PFSK-1 (cell line): ENCODE measurements around the gene ETV1.

ENCODE experiments used
- FOXP2 ChIP-seq: optimal IDR thresholded peaks from 2 replicates; pipeline ENCODE3; 2011; ENCODE audit warnings: borderline replicate concordance, control low read depth, inconsistent platforms; ENCODE audit not compliant: insufficient read depth; ENCODE audit errors: extremely low read length, extremely low read depth
- POLR2AphosphoS5 ChIP-seq: IDR thresholded peaks from 2 replicates; pipeline ENCODE4 v1.6.1; 2012; ENCODE audit warnings: low read depth, mild to moderate bottlenecking, control low read depth, low read length, moderate library complexity
- SIN3A ChIP-seq: IDR thresholded peaks from 2 replicates; pipeline ENCODE4 v1.6.1; 2012; ENCODE audit warnings: mild to moderate bottlenecking, low read length, moderate library complexity, borderline replicate concordance; ENCODE audit not compliant: insufficient read depth
- TAF1 ChIP-seq: IDR thresholded peaks from 2 replicates; pipeline ENCODE4 v1.6.1; 2012; ENCODE audit warnings: low read length, control low read depth, borderline replicate concordance; ENCODE audit not compliant: insufficient read depth
- TF ChIP-seq, protein P1 (sequence below), 2 experiments: IDR thresholded peaks; 2 replicates each; pipeline versions ENCODE4 v1.6.1 to v1.8.0; 2011 to 2012; ENCODE audit warnings: low read depth in 2 of 2, low read length in 2 of 2, control low read depth in 1 of 2, inconsistent platforms in 1 of 2, mild to moderate bottlenecking in 1 of 2, moderate library complexity in 1 of 2; ENCODE audit not compliant: insufficient read depth in 1 of 2

Gene ETV1

DNA sequence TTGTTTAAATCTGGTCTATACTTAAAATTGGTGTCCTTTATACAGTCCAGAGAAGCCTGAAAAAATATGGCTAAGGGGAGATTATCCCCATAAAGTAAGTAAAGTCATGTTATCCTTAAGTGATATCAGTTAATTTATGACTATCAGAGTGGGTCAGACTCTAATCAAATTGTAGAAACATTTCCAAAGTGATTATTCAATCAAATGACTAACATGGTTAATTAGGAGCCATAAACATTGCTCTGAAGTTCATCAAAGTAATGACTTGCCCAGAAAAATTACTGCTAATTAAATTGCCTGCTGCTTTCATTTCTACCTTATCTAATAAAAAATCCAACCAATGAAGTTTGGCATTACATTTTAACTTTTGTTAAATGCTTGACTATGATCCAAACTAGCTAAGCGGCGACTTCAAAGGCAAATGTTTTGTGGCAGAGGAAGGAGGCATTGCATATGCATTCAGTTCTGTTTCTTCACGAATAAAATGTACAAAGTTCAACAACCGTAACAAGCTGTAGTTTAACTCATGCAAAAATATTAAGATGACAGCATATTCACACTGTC, 76.7 kb downstream of the ETV1 start:
- TF ChIP-seq POLR2AphosphoS5 (0 out of 2 replicates have a peak, but pooled peaks have one; percentile 13), FOXP2 (no peak)

DNA sequence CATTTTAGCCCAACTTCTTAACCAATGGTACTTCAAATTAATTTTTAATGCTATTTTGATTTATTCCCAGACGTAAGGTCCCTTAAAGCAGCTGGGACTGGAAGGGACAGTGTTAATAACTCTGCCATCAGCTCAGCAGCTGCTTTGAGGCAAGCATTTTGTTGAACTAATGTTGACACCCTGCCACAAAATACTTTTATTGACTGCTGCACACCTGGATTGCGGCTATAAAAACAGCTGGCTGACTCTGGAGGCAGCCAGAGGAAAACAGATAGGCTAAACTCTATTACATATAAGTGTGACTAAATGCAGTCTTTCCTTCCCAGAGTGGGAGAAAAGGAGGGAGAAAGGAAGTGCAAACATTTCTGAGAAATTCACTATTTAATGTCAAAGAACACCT, 77.6 kb downstream of the ETV1 start:
- TF ChIP-seq TAF1 (no peak), POLR2AphosphoS5 (0 out of 2 replicates have a peak, but pooled peaks have one; percentile 10), SIN3A (no peak)

DNA sequence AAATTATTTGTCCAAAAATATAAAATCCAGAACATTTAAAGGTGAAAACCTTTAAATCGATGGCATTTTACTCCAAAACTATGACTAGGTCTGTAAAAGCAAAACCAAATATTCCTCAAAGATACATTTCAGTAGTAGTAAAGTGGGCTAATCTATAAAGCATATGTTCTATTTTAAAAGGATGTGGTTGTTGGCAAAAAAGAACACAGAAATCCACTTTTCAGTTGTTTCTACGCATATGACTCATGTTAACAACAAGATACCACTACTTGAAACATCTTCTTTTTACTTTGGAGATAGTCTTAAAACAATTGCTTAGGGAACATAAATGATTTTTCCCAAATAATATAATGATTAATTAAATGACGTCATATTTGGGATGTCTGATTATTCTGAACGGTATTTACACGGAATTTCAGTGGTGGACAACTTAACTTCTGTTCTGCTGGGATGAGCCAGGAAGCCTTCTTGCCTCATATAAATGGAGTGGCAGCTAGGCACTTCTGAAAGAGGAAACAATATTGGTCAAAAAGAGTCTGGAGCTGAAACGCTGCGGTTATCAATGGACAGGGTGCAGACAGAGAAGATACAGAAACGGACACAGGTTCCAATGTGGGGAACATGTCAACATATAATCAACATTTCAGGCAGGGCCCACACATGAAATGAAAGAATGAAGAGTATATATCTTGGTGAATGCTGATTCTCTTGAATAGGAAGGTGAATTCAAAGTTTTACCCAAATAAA, 78.5 kb downstream of the ETV1 start:
- TF ChIP-seq FOXP2: no peak
- TF ChIP-seq SIN3A: no peak
- TF ChIP-seq POLR2AphosphoS5: no peak
- TF ChIP-seq, protein P1, sequence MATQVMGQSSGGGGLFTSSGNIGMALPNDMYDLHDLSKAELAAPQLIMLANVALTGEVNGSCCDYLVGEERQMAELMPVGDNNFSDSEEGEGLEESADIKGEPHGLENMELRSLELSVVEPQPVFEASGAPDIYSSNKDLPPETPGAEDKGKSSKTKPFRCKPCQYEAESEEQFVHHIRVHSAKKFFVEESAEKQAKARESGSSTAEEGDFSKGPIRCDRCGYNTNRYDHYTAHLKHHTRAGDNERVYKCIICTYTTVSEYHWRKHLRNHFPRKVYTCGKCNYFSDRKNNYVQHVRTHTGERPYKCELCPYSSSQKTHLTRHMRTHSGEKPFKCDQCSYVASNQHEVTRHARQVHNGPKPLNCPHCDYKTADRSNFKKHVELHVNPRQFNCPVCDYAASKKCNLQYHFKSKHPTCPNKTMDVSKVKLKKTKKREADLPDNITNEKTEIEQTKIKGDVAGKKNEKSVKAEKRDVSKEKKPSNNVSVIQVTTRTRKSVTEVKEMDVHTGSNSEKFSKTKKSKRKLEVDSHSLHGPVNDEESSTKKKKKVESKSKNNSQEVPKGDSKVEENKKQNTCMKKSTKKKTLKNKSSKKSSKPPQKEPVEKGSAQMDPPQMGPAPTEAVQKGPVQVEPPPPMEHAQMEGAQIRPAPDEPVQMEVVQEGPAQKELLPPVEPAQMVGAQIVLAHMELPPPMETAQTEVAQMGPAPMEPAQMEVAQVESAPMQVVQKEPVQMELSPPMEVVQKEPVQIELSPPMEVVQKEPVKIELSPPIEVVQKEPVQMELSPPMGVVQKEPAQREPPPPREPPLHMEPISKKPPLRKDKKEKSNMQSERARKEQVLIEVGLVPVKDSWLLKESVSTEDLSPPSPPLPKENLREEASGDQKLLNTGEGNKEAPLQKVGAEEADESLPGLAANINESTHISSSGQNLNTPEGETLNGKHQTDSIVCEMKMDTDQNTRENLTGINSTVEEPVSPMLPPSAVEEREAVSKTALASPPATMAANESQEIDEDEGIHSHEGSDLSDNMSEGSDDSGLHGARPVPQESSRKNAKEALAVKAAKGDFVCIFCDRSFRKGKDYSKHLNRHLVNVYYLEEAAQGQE (IDR thresholded peaks at IDR 0.05; ENCODE audit: insufficient read depth in 1 of 2, low read depth in 2 of 2, low read length in 2 of 2): no peak
- TF ChIP-seq TAF1: no peak

DNA sequence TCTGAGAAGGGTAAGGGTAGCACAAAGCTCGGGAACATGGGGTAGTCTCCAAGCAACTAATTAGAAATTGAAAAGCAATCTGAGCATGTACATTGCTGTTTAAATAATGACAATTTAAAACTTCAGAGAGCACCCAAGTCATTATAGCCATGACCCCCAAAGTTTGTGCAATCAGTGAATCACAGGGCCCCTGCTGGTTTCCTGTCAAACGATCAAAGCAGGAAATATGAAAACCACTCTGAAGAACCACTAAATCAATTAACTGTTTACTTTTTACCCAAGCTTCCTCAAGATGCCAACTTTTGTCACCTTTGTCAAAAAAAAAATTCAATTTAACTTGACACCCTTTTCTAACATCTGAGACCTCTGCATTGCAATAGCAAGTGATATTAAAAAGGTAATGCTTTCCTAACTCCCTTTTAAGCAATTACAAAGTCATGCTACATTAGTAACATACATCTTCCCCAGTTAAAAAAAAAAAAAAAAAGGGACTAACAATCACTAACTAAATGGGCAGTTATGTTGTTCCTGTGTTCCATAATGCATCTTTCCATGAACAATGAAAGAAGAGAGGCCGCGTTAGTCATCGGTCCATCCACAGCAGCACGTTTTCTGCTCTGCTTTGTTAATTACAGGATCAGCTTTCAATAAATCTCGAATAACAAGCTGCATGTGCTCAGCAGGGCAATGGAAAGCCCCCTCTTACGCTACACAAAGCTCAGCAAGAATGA, 80.6 kb downstream of the ETV1 start:
- TF ChIP-seq FOXP2 (no peak), TAF1 (no peak), POLR2AphosphoS5 (no peak), SIN3A (no peak)
- TF ChIP-seq, protein P1 (IDR thresholded peaks at IDR 0.05; ENCODE audit: insufficient read depth in 1 of 2, low read depth in 2 of 2, low read length in 2 of 2): no peak

DNA sequence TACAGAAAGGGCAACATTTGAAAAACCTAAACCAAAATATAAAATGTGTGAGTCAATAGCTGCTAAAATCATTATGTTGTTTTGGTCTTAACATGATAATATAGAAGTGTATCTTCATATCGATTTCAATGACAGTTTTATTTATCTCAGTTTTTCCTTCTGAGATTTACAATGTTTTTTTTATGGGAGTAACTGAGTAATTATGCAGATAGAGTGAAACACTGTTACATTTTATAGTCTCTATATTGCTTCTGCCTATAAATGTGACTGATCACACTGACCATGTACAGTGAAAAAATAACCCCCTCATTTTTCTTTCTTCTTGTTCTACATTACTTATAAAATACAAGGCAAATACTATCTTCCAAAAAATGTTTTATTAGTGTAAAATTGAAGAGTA, 81.6 kb downstream of the ETV1 start:
- no peak for TF ChIP-seq TAF1
- TF ChIP-seq SIN3A: no peak
- TF ChIP-seq FOXP2: no peak
- no peak for TF ChIP-seq POLR2AphosphoS5
- TF ChIP-seq, protein P1 (IDR thresholded peaks at IDR 0.05; ENCODE audit: insufficient read depth in 1 of 2, low read depth in 2 of 2, low read length in 2 of 2): no peak

DNA sequence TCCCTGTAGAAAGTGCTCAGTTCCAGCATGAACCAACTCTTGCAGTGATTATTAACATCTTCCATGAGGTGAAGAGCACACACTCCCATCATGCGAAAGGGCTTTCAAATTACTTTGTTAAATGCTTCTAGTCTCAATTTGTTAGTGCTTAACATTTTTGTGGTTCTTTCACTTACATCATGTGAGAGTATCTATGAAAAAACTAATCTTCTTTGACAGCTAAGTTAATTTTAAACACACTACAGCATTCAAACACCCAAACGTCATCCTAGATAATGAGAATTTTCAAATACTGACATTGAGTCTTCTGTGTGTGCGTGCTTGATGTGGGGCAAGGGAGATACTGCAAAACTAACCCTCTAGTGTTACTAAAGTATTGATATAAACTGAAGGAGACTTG, 84.8 kb downstream of the ETV1 start:
- TF ChIP-seq TAF1: no peak
- TF ChIP-seq FOXP2: no peak
- TF ChIP-seq, protein P1 (IDR thresholded peaks at IDR 0.05; ENCODE audit: insufficient read depth in 1 of 2, low read depth in 2 of 2, low read length in 2 of 2): no peak
